HEK293 (cell line): ENCODE results near the gene ECSIT.

Experiments used
- CTCF ChIA-PET: fragments of 350-600 bp; formaldehyde crosslinking; extraction: SDS; loops from one replicate; lab custom pipeline; 2021; ENCODE audit warnings: antibody characterized with exemption; lab: Yijun Ruan, JAX
- POLR2A ChIA-PET: fragments of 300-600 bp; formaldehyde crosslinking; extraction: SDS; loops from one replicate; lab custom pipeline; 2020; ENCODE audit warnings: antibody characterized with exemption, inconsistent platforms; lab: Yijun Ruan, JAX
- H3K27ac ChIP-seq: fragments of 200-500 bp; sonication (Bioruptor generic); 2 replicates; pipeline ENCODE4 v1.5.1; 2014; ENCODE audit warnings: low read depth, low read length, control low read depth, inconsistent platforms; ENCODE audit errors: extremely low read depth
- H3K36me3 ChIP-seq, 2 experiments: fragments of 200-500 bp in 1 of 2; sonication (Bioruptor generic) in 1 of 2; 1 replicate in 1 of 2; 2 replicates in 1 of 2; pipeline ENCODE4 v1.5.1; 2014 to 2017; ENCODE audit warnings: inconsistent platforms in 2 of 2, low read length in 2 of 2; ENCODE audit not compliant: control insufficient read depth in 2 of 2, insufficient read depth in 1 of 2
- H3K4me1 ChIP-seq: fragments of 200-500 bp; sonication (Bioruptor generic); 2 replicates; pipeline ENCODE4 v1.5.1; 2014; ENCODE audit warnings: mild to moderate bottlenecking, low read length, inconsistent platforms; ENCODE audit not compliant: control insufficient read depth, insufficient read depth
- H3K4me3 ChIP-seq: 2 replicates; pipeline ENCODE4 v1.5.1; 2011; ENCODE audit warnings: low read depth, mild to moderate bottlenecking, control low read depth, low read length, moderate library complexity
- H3K9me3 ChIP-seq: fragments of 200-500 bp; sonication (Bioruptor generic); 2 replicates; pipeline ENCODE4 v1.5.1; 2014; ENCODE audit warnings: low read depth, low read length, inconsistent platforms; ENCODE audit not compliant: control insufficient read depth, insufficient read depth
- HOXA7 ChIP-seq: sonication (generic); formaldehyde crosslinking; IDR thresholded peaks from 2 replicates; pipeline ENCODE4 v1.8.1; 2022; ENCODE audit warnings: missing genetic modification reagents, borderline replicate concordance
- ZBTB20 ChIP-seq: fragments of 450-650 bp; formaldehyde crosslinking; IDR thresholded peaks from 2 replicates; pipeline ENCODE4 v1.5.1; 2016; ENCODE audit warnings: missing biosample characterization, missing genetic modification characterization
- ZBTB21 ChIP-seq: fragments of 450-650 bp; formaldehyde crosslinking; IDR thresholded peaks from 2 replicates; pipeline ENCODE4 v1.5.1; 2017; ENCODE audit warnings: missing biosample characterization, missing genetic modification characterization
- ZBTB48 ChIP-seq: fragments of 450-650 bp; formaldehyde crosslinking; IDR thresholded peaks from 2 replicates; pipeline ENCODE4 v1.5.1; 2016; ENCODE audit warnings: missing biosample characterization, missing genetic modification characterization
- ZNF23 ChIP-seq: fragments of 450-650 bp; formaldehyde crosslinking; IDR thresholded peaks from 2 replicates; pipeline ENCODE4 v1.5.1; 2016; ENCODE audit warnings: missing biosample characterization, missing genetic modification characterization, borderline replicate concordance
- ZNF335 ChIP-seq: fragments of 450-650 bp; formaldehyde crosslinking; conservative IDR thresholded peaks from 2 replicates; pipeline ENCODE4 v1.5.1; 2016; ENCODE audit warnings: missing biosample characterization, missing genetic modification characterization
- ZNF510 ChIP-seq: fragments of 450-650 bp; formaldehyde crosslinking; IDR thresholded peaks from 2 replicates; pipeline ENCODE4 v1.5.1; 2018; ENCODE audit warnings: mild to moderate bottlenecking, missing genetic modification characterization, missing biosample characterization; ENCODE audit not compliant: insufficient replicate concordance
- ZNF600 ChIP-seq: fragments of 450-650 bp; formaldehyde crosslinking; IDR thresholded peaks from 2 replicates; pipeline ENCODE4 v1.5.1; 2016; ENCODE audit warnings: missing biosample characterization, missing genetic modification characterization
- ZNF629 ChIP-seq: fragments of 450-650 bp; formaldehyde crosslinking; IDR thresholded peaks from 2 replicates; pipeline ENCODE4 v1.5.1; 2017; ENCODE audit warnings: missing biosample characterization, missing genetic modification characterization
- ZNF664 ChIP-seq: fragments of 450-650 bp; formaldehyde crosslinking; IDR thresholded peaks from 2 replicates; pipeline ENCODE4 v1.5.1; 2016; ENCODE audit warnings: missing biosample characterization, missing genetic modification characterization
- ZNF785 ChIP-seq: fragments of 450-650 bp; formaldehyde crosslinking; IDR thresholded peaks from 2 replicates; pipeline ENCODE4 v1.5.1; 2016; ENCODE audit warnings: missing biosample characterization, missing genetic modification characterization
- TF ChIP-seq, protein P1 (sequence below): fragments of 450-650 bp; formaldehyde crosslinking; IDR thresholded peaks from 2 replicates; pipeline ENCODE4 v1.5.1; 2016; ENCODE audit warnings: missing biosample characterization, missing genetic modification characterization
- TF ChIP-seq, protein P2 (sequence below): fragments of 450-650 bp; formaldehyde crosslinking; IDR thresholded peaks from 2 replicates; pipeline ENCODE4 v1.5.1; 2016; ENCODE audit warnings: missing biosample characterization, missing genetic modification characterization
- TF ChIP-seq, protein P3 (sequence below): fragments of 450-650 bp; formaldehyde crosslinking; IDR thresholded peaks from 2 replicates; pipeline ENCODE4 v1.5.1; 2016; ENCODE audit warnings: missing biosample characterization, missing genetic modification characterization
- TF ChIP-seq, protein P4 (sequence below): fragments of 450-650 bp; formaldehyde crosslinking; IDR thresholded peaks from 2 replicates; pipeline ENCODE4 v1.5.1; 2016; ENCODE audit warnings: missing biosample characterization, missing genetic modification characterization, borderline replicate concordance

ECSIT gene

DNA sequence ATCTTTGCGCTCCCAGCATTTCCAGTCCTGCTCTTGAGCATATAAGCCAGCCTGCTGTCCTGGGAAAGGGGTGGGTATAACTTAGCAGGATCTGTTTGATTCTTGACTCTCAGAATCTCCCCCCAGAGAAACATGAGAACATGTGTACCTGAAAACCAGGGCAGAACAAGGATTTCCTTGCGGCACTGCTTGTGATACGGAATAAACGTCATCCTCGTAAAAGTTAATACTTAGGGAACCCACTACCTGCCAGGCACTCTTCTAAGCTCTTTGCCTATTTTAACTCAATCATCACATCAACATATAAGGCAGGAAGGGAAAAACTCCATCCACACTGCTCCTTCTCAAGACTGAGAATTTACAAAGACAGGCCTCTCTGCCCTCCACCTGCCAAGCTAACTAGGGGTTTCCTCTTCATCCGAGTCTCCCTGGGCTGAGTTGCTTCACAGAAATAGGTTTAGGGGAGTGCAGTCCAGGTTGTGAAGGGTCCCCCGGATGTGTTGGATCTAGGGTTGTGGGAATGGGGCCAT, 24.4 kb downstream of the ECSIT start:
- POLR2A ChIA-PET: interaction anchor here (0.5 kb wide), 1 partner anchor 234 kb away, joined by 3 read pairs; no protein-coding TSS in a partner anchor

More for the DNA sequence above, 24.4 kb downstream of the ECSIT start:
- CTCF ChIA-PET: interaction anchor here (1.0 kb wide), 1 partner anchor 8 kb away, joined by 4 read pairs; no protein-coding TSS in a partner anchor
- Histone ChIP-seq H3K36me3 (no peaks in the 10 kb centered on the region; a peak in 1 of 3 replicates), H3K4me1 (peaks cover 6% of the 10 kb centered on the region), H3K4me3 (peak overlapping the region; percentile 32), H3K9me3 (no peaks in the 10 kb centered on the region), H3K27ac (0 out of 2 replicates have a peak overlapping the region, but pooled peaks have one; percentile 29)
- TF ChIP-seq ZNF510 (tag by site-specific recombination) (no peak), ZBTB20 (tag by site-specific recombination) (peak; percentile 44; the same call in 1 of the 2 replicates), ZNF335 (tag by site-specific recombination) (peak; percentile 28; the same call in 1 of the 2 replicates), ZBTB48 (tag by site-specific recombination) (peak; percentile 67), ZBTB21 (peak; percentile 37; the same call in 1 of the 2 replicates), ZNF600 (tag by site-specific recombination) (peak; percentile 58; the same call in 1 of the 2 replicates), ZNF629 (tag by site-specific recombination) (0 out of 2 replicates have a peak, but pooled peaks have one; percentile 9), HOXA7 (CRISPR knock-in tag) (no peak), ZNF785 (tag by site-specific recombination) (no peak), ZNF23 (no peak), ZNF664 (tag by site-specific recombination) (no peak)
- TF ChIP-seq, protein P1, sequence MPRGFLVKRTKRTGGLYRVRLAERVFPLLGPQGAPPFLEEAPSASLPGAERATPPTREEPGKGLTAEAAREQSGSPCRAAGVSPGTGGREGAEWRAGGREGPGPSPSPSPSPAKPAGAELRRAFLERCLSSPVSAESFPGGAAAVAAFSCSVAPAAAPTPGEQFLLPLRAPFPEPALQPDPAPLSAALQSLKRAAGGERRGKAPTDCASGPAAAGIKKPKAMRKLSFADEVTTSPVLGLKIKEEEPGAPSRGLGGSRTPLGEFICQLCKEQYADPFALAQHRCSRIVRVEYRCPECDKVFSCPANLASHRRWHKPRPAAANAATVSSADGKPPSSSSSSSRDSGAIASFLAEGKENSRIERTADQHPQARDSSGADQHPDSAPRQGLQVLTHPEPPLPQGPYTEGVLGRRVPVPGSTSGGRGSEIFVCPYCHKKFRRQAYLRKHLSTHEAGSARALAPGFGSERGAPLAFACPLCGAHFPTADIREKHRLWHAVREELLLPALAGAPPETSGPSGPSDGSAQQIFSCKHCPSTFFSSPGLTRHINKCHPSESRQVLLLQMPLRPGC (tag by site-specific recombination): no peak
- TF ChIP-seq, protein P2, sequence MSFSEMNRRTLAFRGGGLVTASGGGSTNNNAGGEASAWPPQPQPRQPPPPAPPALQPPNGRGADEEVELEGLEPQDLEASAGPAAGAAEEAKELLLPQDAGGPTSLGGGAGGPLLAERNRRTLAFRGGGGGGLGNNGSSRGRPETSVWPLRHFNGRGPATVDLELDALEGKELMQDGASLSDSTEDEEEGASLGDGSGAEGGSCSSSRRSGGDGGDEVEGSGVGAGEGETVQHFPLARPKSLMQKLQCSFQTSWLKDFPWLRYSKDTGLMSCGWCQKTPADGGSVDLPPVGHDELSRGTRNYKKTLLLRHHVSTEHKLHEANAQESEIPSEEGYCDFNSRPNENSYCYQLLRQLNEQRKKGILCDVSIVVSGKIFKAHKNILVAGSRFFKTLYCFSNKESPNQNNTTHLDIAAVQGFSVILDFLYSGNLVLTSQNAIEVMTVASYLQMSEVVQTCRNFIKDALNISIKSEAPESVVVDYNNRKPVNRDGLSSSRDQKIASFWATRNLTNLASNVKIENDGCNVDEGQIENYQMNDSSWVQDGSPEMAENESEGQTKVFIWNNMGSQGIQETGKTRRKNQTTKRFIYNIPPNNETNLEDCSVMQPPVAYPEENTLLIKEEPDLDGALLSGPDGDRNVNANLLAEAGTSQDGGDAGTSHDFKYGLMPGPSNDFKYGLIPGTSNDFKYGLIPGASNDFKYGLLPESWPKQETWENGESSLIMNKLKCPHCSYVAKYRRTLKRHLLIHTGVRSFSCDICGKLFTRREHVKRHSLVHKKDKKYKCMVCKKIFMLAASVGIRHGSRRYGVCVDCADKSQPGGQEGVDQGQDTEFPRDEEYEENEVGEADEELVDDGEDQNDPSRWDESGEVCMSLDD (tag by site-specific recombination): 0 out of 2 replicates have a peak, but pooled peaks have one; percentile 23
- TF ChIP-seq, protein P3, sequence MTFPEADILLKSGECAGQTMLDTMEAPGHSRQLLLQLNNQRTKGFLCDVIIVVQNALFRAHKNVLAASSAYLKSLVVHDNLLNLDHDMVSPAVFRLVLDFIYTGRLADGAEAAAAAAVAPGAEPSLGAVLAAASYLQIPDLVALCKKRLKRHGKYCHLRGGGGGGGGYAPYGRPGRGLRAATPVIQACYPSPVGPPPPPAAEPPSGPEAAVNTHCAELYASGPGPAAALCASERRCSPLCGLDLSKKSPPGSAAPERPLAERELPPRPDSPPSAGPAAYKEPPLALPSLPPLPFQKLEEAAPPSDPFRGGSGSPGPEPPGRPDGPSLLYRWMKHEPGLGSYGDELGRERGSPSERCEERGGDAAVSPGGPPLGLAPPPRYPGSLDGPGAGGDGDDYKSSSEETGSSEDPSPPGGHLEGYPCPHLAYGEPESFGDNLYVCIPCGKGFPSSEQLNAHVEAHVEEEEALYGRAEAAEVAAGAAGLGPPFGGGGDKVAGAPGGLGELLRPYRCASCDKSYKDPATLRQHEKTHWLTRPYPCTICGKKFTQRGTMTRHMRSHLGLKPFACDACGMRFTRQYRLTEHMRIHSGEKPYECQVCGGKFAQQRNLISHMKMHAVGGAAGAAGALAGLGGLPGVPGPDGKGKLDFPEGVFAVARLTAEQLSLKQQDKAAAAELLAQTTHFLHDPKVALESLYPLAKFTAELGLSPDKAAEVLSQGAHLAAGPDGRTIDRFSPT (tag by site-specific recombination): peak; percentile 28; the same call in 1 of the 2 replicates
- TF ChIP-seq, protein P4, sequence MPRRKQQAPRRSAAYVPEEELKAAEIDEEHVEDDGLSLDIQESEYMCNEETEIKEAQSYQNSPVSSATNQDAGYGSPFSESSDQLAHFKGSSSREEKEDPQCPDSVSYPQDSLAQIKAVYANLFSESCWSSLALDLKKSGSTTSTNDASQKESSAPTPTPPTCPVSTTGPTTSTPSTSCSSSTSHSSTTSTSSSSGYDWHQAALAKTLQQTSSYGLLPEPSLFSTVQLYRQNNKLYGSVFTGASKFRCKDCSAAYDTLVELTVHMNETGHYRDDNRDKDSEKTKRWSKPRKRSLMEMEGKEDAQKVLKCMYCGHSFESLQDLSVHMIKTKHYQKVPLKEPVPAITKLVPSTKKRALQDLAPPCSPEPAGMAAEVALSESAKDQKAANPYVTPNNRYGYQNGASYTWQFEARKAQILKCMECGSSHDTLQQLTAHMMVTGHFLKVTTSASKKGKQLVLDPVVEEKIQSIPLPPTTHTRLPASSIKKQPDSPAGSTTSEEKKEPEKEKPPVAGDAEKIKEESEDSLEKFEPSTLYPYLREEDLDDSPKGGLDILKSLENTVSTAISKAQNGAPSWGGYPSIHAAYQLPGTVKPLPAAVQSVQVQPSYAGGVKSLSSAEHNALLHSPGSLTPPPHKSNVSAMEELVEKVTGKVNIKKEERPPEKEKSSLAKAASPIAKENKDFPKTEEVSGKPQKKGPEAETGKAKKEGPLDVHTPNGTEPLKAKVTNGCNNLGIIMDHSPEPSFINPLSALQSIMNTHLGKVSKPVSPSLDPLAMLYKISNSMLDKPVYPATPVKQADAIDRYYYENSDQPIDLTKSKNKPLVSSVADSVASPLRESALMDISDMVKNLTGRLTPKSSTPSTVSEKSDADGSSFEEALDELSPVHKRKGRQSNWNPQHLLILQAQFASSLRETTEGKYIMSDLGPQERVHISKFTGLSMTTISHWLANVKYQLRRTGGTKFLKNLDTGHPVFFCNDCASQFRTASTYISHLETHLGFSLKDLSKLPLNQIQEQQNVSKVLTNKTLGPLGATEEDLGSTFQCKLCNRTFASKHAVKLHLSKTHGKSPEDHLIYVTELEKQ (tag by site-specific recombination): no peak
